ENCODE measurements around the gene PLAAT1. TPM values are rescaled to one million over a fixed set of nuclear protein-coding genes. Genes with fewer than 3 reads are reported as not detected.

The PLAAT1 gene
- under 1 TPM in 1 of 6 experiments, not detected in 5; 0.31 TPM for total RNA-seq
- long read RNA-seq, result 0 reads

- TF ChIP-seq CTCF (IDR thresholded peaks at IDR 0.05) (no peak), POLR2A (IDR thresholded peaks at IDR 0.05) (no peak)
- 5% methylated on average over 9 of the region's 93 CpGs for WGBS (ENCODE audit: insufficient coverage, low coverage, low lambda C conversion rate, missing lambda C conversion rate)
- DNase-seq (peak; percentile 50 to 64 (median 56)), ATAC-seq (peak; percentile 80 to 92 (median 90))
- H3K27ac ChIP-seq, result no peak within 1 kb of the TSS
- intact Hi-C loops (cut with DNase I), result no loop called here
- peak within 1 kb of the TSS; percentile 15 to 43 (median 21) for H3K4me3 ChIP-seq
- no peaks in the 10 kb centered on the region for H3K36me3 ChIP-seq
- peaks cover 0 to 6% (median 0%) of the 10 kb centered on the region in 4 donors for H3K4me1 ChIP-seq
- H3K27me3 ChIP-seq, result no peaks in the 10 kb centered on the region
- no peaks in the 10 kb centered on the region for H3K9me3 ChIP-seq
These were observed at the start of gene PLAAT1 for GRCh38 chr3:193240850-193241706. Gene PLAAT1 (plus strand): TSS chr3:193241222. CDS start chr3:193255651, 14,429 bp downstream.

GRCh38 chr3:193194371-193194770 lies 46.7 kb upstream of the PLAAT1 start:
- no peaks in the 10 kb centered on the region for H3K27me3 ChIP-seq
- no peak for DNase-seq
- no peaks in the 10 kb centered on the region for H3K4me1 ChIP-seq
- H3K9me3 ChIP-seq, result no peaks in the 10 kb centered on the region
- H3K27ac ChIP-seq, result no peak overlapping the region
- no peaks in the 10 kb centered on the region for H3K36me3 ChIP-seq
- no peak for TF ChIP-seq CTCF (IDR thresholded peaks at IDR 0.05)
- no peak for TF ChIP-seq POLR2A (IDR thresholded peaks at IDR 0.05)
- intact Hi-C loops (cut with DNase I), result no loop called here
- H3K4me3 ChIP-seq, result no peak overlapping the region
- WGBS (ENCODE audit: insufficient coverage, low coverage, low lambda C conversion rate, missing lambda C conversion rate), result 33% methylated on average over 3 of the region's 3 CpGs
- ATAC-seq, result no peak

DNA sequence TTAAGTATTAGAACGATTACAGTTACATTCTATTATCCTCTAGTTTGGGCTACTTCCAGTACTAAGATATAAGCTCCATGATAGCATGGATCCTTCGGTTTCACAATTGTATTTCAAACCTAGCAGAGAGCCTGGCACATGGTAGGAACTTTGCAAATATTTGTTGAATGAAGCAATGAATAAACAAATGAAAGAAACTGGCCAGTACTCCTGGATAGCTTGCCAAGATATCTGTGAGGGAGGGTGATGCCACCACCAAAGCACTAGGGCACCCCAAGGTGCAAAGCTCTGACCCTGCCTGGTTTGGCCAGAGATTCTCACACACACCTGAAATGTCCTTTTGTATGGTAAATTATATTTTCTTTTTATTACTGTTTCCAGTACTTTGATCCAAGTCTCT lies 44.3 kb upstream of the PLAAT1 start:
- intact Hi-C loops (cut with DNase I), result no loop called here
- no peak overlapping the region for H3K27ac ChIP-seq
- H3K9me3 ChIP-seq, result no peaks in the 10 kb centered on the region
- H3K4me1 ChIP-seq, result no peaks in the 10 kb centered on the region
- H3K36me3 ChIP-seq, result no peaks in the 10 kb centered on the region
- TF ChIP-seq CTCF (IDR thresholded peaks at IDR 0.05) (no peak), POLR2A (IDR thresholded peaks at IDR 0.05) (no peak)
- DNase-seq, result peak in 1 of 3 donors; percentile 49
- no peaks in the 10 kb centered on the region for H3K27me3 ChIP-seq
- 35% methylated on average over 2 of the region's 2 CpGs for WGBS (ENCODE audit: insufficient coverage, low coverage, low lambda C conversion rate, missing lambda C conversion rate)
- peak; percentile 51 to 95 (median 86) for ATAC-seq
- H3K4me3 ChIP-seq, result no peak overlapping the region

DNA sequence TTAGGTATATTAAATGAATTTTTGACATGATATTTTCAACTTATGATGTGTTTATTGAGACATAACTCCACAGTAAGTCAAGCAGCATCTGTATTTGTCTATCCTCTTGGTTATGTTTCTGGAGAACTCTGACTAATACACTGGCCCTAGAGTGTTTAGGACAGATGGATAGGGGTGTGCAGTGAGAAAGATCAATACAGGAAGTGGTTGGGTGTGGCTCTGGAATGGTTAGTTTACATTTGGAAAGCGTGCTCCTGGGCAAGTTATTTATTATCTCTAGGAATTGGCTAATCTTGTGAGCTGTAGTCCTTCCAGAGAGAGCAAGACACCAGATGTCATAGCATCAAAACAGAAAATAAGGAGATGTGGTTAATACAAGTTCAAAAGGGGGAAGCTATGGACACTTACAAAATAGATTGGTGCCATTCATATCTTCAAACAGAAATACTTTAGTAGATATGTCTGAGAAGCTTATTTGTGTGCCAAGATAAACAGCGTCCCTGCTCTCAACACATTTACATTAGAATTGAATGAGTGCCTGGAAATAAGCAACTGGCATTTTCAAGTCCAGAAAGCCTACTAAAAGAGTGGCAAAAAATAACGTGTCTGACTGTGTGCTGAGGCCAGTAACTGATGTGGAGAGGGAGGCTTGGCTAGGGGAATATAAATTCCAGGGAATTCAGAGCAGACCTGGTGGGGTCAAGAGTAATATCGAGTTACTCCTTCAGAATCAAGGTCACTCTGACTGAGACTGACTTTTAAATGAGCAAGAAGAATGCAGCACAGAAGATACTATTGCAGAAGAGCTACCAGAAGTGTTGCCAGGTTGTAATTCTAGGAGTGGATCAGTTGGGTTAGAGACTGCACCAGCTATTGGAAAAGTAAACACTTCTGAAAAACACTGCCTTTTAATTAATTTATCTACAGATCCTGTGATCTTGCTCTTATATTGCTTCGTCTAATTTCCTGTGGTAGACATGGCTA lies 33.4 kb upstream of the PLAAT1 start:
- Histone ChIP-seq H3K27ac (no peak overlapping the region), H3K4me1 (no peaks in the 10 kb centered on the region), H3K4me3 (no peak overlapping the region), H3K27me3 (no peaks in the 10 kb centered on the region), H3K36me3 (no peaks in the 10 kb centered on the region), H3K9me3 (no peaks in the 10 kb centered on the region)
- TF ChIP-seq CTCF (IDR thresholded peaks at IDR 0.05), result no peak
- TF ChIP-seq POLR2A (IDR thresholded peaks at IDR 0.05), result no peak
- WGBS (ENCODE audit: insufficient coverage, low coverage, low lambda C conversion rate, missing lambda C conversion rate), result 26% methylated on average over 5 of the region's 5 CpGs
- peak in 3 of 4 donors; percentile 36 to 76 (median 45) for ATAC-seq
- no peak for DNase-seq
- intact Hi-C loops (cut with DNase I), result no loop called here

Data from right lobe of liver (tissue), 6 donors.